Liver (tissue), 3 donors: ENCODE measurements around the gene UCP2.

Experiments used
- SP1 ChIP-seq: IDR thresholded peaks from 2 replicates; pipeline ENCODE4 v1.6.1; 2018; ENCODE audit warnings: antibody characterized with exemption, mild to moderate bottlenecking
- YY1 ChIP-seq: IDR thresholded peaks from 2 replicates; pipeline ENCODE4 v1.6.1; 2016; ENCODE audit warnings: antibody characterized with exemption, mild to moderate bottlenecking
- TF ChIP-seq, protein P1 (sequence below): fragments of 150-350 bp; IDR thresholded peaks from 2 replicates; pipeline ENCODE4 v1.5.1; 2017; ENCODE audit warnings: improper control_type of control experiment, low read depth, low read length; ENCODE audit not compliant: missing input control
- donor health status: healthy.
- donor health status: healthy.

DNA sequence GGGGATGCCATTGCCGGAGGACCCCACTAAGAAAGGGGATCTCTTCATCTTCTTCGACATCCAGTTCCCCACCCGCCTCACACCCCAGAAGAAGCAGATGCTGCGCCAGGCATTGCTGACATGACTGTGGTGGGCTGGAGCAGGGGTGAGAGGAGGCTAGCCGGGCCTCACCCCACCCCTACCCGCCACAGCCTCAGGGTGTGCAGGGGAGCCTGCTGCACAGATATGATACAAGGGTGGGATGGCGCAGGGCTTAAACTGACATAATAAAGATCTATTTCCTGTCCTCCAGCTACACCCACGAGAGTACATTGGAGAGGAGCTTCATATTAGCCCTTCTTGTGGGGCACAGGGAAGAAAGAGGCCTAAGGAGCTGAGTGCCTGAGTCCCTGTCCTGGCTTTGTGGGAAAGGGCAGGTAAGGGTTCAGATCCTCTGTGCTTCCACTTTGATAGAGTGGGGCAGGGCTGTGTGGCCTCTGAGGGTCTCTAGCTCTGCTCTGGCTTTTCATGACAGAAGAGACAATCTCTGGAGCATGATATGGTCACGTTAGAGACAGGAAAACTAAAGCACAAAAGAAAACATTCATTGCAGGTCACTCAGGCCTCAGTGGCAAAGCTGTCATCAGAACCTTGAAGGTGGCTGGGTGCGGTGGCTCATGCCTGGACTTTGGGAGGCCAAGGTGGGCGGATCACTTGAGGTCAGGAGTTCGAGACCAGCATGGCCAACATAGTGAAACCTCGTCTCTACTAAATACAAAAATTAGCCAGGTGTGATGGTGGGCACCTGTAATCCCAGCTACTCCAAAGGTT lies 12.4 kb downstream of the UCP2 start:
- TF ChIP-seq, protein P1, sequence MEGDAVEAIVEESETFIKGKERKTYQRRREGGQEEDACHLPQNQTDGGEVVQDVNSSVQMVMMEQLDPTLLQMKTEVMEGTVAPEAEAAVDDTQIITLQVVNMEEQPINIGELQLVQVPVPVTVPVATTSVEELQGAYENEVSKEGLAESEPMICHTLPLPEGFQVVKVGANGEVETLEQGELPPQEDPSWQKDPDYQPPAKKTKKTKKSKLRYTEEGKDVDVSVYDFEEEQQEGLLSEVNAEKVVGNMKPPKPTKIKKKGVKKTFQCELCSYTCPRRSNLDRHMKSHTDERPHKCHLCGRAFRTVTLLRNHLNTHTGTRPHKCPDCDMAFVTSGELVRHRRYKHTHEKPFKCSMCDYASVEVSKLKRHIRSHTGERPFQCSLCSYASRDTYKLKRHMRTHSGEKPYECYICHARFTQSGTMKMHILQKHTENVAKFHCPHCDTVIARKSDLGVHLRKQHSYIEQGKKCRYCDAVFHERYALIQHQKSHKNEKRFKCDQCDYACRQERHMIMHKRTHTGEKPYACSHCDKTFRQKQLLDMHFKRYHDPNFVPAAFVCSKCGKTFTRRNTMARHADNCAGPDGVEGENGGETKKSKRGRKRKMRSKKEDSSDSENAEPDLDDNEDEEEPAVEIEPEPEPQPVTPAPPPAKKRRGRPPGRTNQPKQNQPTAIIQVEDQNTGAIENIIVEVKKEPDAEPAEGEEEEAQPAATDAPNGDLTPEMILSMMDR: no peak
- TF ChIP-seq YY1 (no peak), SP1 (no peak)
